Measurements from ENCODE around the gene ISYNA1.

Gene ISYNA1

DNA sequence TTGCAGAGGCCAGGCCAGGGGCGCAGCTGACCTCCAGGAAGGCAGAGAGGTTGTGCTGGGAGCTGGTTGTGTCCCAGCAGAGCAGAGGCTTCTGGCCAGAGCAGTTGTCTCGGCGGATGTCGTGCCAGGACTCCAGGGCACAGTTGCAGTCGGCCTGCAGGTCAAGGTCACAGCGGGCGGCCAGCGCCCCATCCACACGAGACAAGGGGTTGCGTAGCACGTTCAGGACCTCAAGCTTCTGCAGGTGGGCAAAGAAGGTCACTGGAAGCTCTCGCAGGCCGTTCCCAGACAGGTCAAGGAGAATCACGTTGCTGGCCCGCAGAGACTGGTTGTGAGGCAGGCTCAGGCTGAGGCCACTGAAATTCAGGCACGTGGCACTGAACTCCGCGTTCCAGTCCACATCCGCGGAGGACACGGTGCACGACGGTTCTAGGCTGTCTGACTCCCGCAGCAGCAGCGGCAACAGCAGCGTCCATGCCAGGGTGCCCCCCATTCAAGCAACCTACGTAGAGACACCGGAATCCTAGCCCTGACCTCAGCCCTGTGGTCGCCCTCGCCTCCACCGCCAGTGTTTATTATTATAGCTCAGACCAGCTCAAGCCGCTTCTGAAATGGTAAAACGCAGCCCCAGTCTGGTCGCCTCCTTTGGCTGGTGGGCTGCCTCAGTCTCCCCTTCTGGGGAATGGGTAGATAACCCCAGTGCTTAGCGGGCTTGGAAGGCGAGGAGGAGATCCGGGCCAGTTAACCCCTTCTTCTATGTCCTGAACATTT is 41.3 kb downstream of the ISYNA1 start:
- TF ChIP-seq GATA3 (IDR thresholded peaks at IDR 0.05; ENCODE audit: low read depth, low read length), result no peak
- no peak for TF ChIP-seq GATA2 (IDR thresholded peaks at IDR 0.05; ENCODE audit: low read depth, low read length)

DNA sequence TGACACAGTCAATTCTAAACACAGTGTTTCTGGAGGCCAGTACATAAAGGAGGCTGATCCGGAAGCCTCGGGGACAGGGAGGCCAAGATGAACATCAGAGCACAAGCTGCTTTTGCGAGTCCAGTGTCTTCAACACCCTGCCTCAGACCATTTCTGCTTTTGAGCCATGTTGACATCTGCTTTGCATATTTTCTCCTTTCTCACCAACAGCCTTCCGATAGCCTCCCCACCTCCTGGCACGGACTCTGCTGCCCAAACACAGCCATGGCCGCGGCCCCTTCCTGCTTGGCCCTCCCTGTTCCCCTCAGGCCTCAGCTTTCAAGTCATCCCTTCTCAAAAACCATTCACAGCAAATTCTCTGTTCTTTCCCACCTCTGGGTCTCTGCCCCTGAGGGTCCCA is 44.1 kb downstream of the ISYNA1 start:
- TF ChIP-seq GATA2 (IDR thresholded peaks at IDR 0.05; ENCODE audit: low read depth, low read length) (no peak), GATA3 (IDR thresholded peaks at IDR 0.05; ENCODE audit: low read depth, low read length) (no peak)

GRCh38 chr19:18392926-18393325 is 45.0 kb downstream of the ISYNA1 start:
- TF ChIP-seq GATA3 (IDR thresholded peaks at IDR 0.05; ENCODE audit: low read depth, low read length), result no peak
- no peak for TF ChIP-seq GATA2 (IDR thresholded peaks at IDR 0.05; ENCODE audit: low read depth, low read length)

DNA sequence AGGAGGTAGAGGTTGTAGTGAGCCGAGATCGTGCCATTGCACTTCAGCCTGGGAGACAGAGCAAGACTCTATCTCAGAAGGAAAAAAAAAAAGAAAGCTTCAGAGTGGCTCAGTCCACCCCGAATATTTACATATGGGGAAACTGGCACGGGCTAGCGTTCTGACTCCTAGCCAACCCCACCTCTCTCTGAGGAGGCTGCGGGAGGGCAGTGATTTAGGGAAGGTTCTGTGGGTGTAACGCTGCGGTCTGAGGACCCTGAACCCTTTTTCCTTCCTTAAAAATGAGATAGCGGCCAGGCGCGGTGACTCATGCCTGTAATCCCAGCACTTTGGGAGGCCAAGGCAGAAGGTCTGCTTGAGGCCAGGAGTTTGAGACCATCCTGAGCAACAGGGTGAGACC is 45.5 kb downstream of the ISYNA1 start:
- TF ChIP-seq GATA2 (IDR thresholded peaks at IDR 0.05; ENCODE audit: low read depth, low read length), result no peak
- no peak for TF ChIP-seq GATA3 (IDR thresholded peaks at IDR 0.05; ENCODE audit: low read depth, low read length)

GRCh38 chr19:18391509-18392075 is 46.3 kb downstream of the ISYNA1 start:
- TF ChIP-seq GATA3 (IDR thresholded peaks at IDR 0.05; ENCODE audit: low read depth, low read length) (no peak), GATA2 (IDR thresholded peaks at IDR 0.05; ENCODE audit: low read depth, low read length) (no peak)

- no peak for TF ChIP-seq GATA2 (IDR thresholded peaks at IDR 0.05; ENCODE audit: low read depth, low read length)
- TF ChIP-seq GATA3 (IDR thresholded peaks at IDR 0.05; ENCODE audit: low read depth, low read length), result no peak
These were observed 47.6 kb downstream of the ISYNA1 start for GRCh38 chr19:18390065-18390907.

DNA sequence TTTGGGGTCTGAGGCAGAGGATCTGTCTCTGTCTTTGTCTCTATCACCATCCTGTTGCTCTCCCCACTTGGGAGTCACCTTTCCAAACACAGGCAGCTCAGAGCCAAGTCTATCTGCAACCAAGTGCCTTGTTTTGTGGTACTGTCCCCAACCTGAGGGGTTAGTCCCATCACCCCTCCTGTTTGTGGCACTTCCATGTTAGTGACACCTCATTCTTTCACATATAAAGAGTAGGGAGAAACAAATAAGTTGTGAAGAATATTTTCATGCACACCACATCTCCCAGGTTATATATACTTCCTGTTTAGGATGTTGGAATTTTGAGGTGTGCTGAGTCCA is 48.2 kb downstream of the ISYNA1 start:
- TF ChIP-seq GATA3 (IDR thresholded peaks at IDR 0.05; ENCODE audit: low read depth, low read length) (no peak), GATA2 (IDR thresholded peaks at IDR 0.05; ENCODE audit: low read depth, low read length) (no peak)

- TF ChIP-seq GATA2 (IDR thresholded peaks at IDR 0.05; ENCODE audit: low read depth, low read length) (no peak), GATA3 (IDR thresholded peaks at IDR 0.05; ENCODE audit: low read depth, low read length) (no peak)
These were observed 48.8 kb downstream of the ISYNA1 start for GRCh38 chr19:18388960-18389725.

DNA sequence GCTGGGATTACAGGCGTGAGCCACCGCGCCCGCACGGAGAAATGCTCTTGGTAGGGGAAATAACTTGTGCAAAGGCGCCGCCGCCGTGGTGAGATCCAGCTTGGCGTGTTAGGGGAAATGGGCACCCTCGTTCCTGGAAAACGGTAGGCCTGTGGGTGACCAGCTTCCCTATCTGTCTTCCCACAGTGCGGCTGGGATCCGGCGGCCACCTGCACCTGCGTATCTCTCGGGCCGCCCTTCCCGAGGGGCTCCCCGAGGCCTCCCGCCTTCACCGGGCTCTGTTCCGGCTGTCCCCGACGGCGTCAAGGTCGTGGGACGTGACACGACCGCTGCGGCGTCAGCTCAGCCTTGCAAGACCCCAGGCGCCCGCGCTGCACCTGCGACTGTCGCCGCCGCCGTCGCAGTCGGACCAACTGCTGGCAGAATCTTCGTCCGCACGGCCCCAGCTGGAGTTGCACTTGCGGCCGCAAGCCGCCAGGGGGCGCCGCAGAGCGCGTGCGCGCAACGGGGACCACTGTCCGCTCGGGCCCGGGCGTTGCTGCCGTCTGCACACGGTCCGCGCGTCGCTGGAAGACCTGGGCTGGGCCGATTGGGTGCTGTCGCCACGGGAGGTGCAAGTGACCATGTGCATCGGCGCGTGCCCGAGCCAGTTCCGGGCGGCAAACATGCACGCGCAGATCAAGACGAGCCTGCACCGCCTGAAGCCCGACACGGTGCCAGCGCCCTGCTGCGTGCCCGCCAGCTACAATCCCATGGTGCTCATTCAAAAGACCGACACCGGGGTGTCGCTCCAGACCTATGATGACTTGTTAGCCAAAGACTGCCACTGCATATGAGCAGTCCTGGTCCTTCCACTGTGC is 49.6 kb downstream of the ISYNA1 start:
- TF ChIP-seq GATA2 (IDR thresholded peaks at IDR 0.05; ENCODE audit: low read depth, low read length) (no peak), GATA3 (IDR thresholded peaks at IDR 0.05; ENCODE audit: low read depth, low read length) (no peak)

- TF ChIP-seq GATA2 (IDR thresholded peaks at IDR 0.05; ENCODE audit: low read depth, low read length) (no peak), GATA3 (IDR thresholded peaks at IDR 0.05; ENCODE audit: low read depth, low read length) (no peak)
These were observed 51.2 kb downstream of the ISYNA1 start for GRCh38 chr19:18386543-18387271.

GRCh38 chr19:18385675-18386542 is 52.0 kb downstream of the ISYNA1 start, which contains the start of gene GDF15:
TSS of gene GDF15 (plus strand) at chr19:18386158. CDS start at chr19:18386190, 32 bp downstream.
- TF ChIP-seq GATA3 (IDR thresholded peaks at IDR 0.05; ENCODE audit: low read depth, low read length) (no peak), GATA2 (IDR thresholded peaks at IDR 0.05; ENCODE audit: low read depth, low read length) (no peak)

GRCh38 chr19:18385359-18385674 is 52.6 kb downstream of the ISYNA1 start:
- TF ChIP-seq GATA3 (IDR thresholded peaks at IDR 0.05; ENCODE audit: low read depth, low read length) (no peak), GATA2 (IDR thresholded peaks at IDR 0.05; ENCODE audit: low read depth, low read length) (no peak)
